ENCODE measurements around the gene GLIS2.

- TF ChIP-seq MAZ (IDR thresholded peaks at IDR 0.05; ENCODE audit: borderline replicate concordance, low read depth, low read length) (no peak), CTCF (conservative IDR thresholded peaks at IDR 0.05; ENCODE audit: low read depth, low read length) (no peak), CEBPB (IDR thresholded peaks at IDR 0.05; ENCODE audit: low read depth, low read length) (no peak), USF2 (IDR thresholded peaks at IDR 0.05; ENCODE audit: low read depth, low read length) (no peak), MXI1 (IDR thresholded peaks at IDR 0.05; ENCODE audit: borderline replicate concordance, low read depth, low read length) (no peak), POLR2A (IDR thresholded peaks at IDR 0.05; ENCODE audit: low read depth, low read length) (no peak), RCOR1 (IDR thresholded peaks at IDR 0.05; ENCODE audit: insufficient replicate concordance, low read length) (no peak)
Measured at GRCh38 chr16:4361944-4362311, 46.1 kb downstream of the GLIS2 start.

Data from IMR-90 (cell line).